BLaER1 treated with 17β-estradiol and CSF1 and Interleukin-3, amounts not matched to agents 10 nM and 100 nM (cell line): ENCODE measurements around the gene C2orf66.

Experiments
- H3K27ac ChIP-seq, 11 experiments: shearing (Covaris generic); formaldehyde crosslinking; 2 replicates each; pipeline ENCODE4 v1.8.1; 2022
- H3K27me3 ChIP-seq, 11 experiments: shearing (Covaris generic); formaldehyde crosslinking; 2 replicates each; pipeline ENCODE4 v1.8.1; 2022
- H3K36me3 ChIP-seq, 11 experiments: shearing (Covaris generic); formaldehyde crosslinking; 2 replicates each; pipeline ENCODE4 v1.8.1; 2022
- H3K4me1 ChIP-seq, 10 experiments: shearing (Covaris generic); formaldehyde crosslinking; 2 replicates each; pipeline ENCODE4 v1.8.1; 2022
- H3K4me2 ChIP-seq, 11 experiments: shearing (Covaris generic); formaldehyde crosslinking; 2 replicates each; pipeline ENCODE4 v1.8.1; 2022
- H3K4me3 ChIP-seq, 10 experiments: shearing (Covaris generic); formaldehyde crosslinking; 2 replicates each; pipeline ENCODE4 v1.8.1; 2022
- H3K9ac ChIP-seq, 11 experiments: shearing (Covaris generic); formaldehyde crosslinking; 2 replicates each; pipeline ENCODE4 v1.8.1; 2022
- H3K9me3 ChIP-seq, 11 experiments: shearing (Covaris generic); formaldehyde crosslinking; replicated peaks in 1 of 11; 2 replicates each; pipeline ENCODE4 v1.8.1; 2022
- H4K20me1 ChIP-seq, 11 experiments: shearing (Covaris generic); formaldehyde crosslinking; 2 replicates each; pipeline ENCODE4 v1.8.1; 2022
- Cebpa-rat ChIP-seq, 11 experiments: shearing (Covaris generic); IDR thresholded peaks; 2 replicates each; pipeline ENCODE4 v1.8.1; 2022

C2orf66 gene

DNA sequence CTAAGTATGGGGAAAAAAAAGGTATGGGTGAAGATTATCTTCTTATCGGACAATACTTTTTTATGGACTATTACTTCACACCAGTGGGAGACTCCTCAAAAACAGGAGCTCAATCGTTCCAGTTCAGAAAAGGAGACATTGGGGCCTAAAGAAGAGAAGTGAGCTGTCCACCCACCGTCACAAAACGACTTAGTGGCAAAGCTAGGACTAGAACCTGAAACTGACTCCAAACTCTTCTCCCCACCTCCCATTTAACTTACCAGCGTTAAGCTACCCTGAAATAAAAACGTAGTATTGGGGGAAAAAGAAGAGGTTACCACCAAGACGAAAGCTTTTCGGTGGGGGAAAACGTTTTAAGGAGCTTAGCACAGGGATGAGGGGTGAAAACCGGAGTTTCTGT is 10.2 kb downstream of the C2orf66 start:
- Histone ChIP-seq H3K9ac (peak overlapping the region; percentile 67 to 83 (median 76)), H3K27me3 (no peaks in the 10 kb centered on the region), H3K36me3 (peaks cover 0 to 19% (median 7%) of the 10 kb centered on the region in 11 experiments; a peak in 11 of 22 replicates), H3K27ac (peak overlapping the region; percentile 21 to 80 (median 68); a peak in 21 of 22 replicates), H3K4me2 (peak overlapping the region; percentile 35 to 79 (median 61)), H3K4me3 (peak overlapping the region; percentile 53 to 74 (median 63)), H4K20me1 (no peaks in the 10 kb centered on the region), H3K9me3 (peaks cover 0 to 6% (median 0%) of the 10 kb centered on the region in 11 experiments; a peak in 1 of 22 replicates), H3K4me1 (peaks cover 0 to 7% (median 0%) of the 10 kb centered on the region in 10 experiments; a peak in 1 of 20 replicates)
- TF ChIP-seq Cebpa-rat (IDR thresholded peaks at IDR 0.05), result no peak

DNA sequence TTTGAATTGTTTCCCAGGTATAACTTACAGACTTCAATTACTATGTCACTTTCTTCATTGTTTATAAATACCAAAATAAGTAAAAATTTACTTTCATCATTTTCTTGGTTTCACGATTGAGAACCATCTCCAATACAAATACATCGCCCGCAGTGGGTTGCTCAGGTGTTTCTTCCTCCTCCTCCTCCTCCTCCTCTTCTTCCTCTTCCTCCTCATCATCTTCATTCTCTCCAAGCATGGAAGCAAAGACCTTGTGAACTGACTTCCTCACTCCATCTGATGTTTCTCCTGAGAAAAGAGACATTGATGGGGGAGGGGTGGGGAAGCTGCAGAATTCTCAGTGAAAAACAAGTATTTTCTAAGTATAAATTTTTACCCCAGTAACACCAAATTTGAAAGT is 16.3 kb downstream of the C2orf66 start:
- H3K9me3 ChIP-seq, result no peaks in the 10 kb centered on the region
- no peak overlapping the region for H3K9ac ChIP-seq
- H3K36me3 ChIP-seq, result peaks cover 8 to 71% (median 39%) of the 10 kb centered on the region in 11 experiments; a peak in 19 of 22 replicates
- no peak overlapping the region for H3K27ac ChIP-seq
- no peak overlapping the region for H3K4me2 ChIP-seq
- no peak overlapping the region for H3K4me3 ChIP-seq
- no peaks in the 10 kb centered on the region for H4K20me1 ChIP-seq
- no peak for TF ChIP-seq Cebpa-rat (IDR thresholded peaks at IDR 0.05)
- H3K4me1 ChIP-seq, result 0 out of 20 replicates have a peak, but pooled peaks cover 0 to 3% (median 0%) of the 10 kb centered on the region in 10 experiments
- no peaks in the 10 kb centered on the region for H3K27me3 ChIP-seq

DNA sequence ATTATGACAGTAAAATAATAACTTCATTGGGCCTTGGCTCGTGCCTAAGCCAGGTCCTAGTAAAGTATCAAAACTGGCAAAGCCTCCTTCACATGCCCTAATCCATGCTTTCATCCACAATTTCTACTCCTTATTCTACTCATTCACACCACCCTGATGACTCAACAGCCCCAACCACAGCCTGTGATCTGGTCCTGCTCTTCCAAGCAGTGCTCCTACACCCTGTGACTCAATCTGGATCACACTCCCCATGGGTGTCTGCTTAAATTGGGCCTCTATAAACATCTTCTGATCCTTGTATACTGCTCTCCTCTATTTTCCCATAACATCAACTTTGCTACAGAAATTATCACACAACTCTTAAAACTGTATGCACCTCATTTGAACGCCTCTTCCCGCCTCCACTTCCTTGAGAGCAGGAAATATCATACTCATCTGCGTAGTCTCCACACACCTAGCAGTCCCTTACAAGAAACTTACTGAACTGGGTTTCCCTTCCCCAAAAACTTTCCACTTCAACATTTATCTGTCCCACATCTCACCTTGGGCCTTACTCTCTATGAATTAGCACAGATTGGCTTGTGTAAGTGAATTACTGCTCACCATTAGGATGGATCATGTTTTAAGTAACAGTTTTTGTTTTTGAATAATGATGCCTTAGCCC is 25.6 kb downstream of the C2orf66 start:
- H3K4me1 ChIP-seq, result peaks cover 0 to 5% (median 0%) of the 10 kb centered on the region in 10 experiments; a peak in 1 of 20 replicates
- no peak for TF ChIP-seq Cebpa-rat (IDR thresholded peaks at IDR 0.05)
- no peak overlapping the region for H3K4me2 ChIP-seq
- H3K4me3 ChIP-seq, result no peak overlapping the region
- no peaks in the 10 kb centered on the region for H3K9me3 ChIP-seq
- no peaks in the 10 kb centered on the region for H3K27me3 ChIP-seq
- no peak overlapping the region for H3K9ac ChIP-seq
- peaks cover 31 to 79% (median 54%) of the 10 kb centered on the region in 11 experiments for H3K36me3 ChIP-seq
- no peak overlapping the region for H3K27ac ChIP-seq
- no peaks in the 10 kb centered on the region for H4K20me1 ChIP-seq

DNA sequence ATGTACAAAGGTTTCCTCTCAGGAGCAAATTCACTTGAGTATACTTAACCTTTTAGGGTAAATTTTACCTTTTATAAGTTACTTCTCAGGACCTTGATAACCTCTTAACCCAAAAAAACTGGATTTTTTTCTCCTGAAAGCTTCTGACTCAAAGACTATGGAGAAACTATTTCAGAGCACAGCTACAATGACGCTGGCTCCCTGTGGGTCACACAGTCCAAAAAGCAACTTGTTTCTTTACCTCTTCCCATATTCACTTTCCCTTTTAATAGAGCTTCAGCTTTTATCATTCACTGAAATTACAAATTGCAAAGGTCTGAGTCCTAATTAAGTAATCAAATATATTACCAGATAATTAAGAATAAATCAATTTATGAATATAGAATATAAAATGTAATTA is 42.1 kb downstream of the C2orf66 start:
- Histone ChIP-seq H3K27me3 (no peaks in the 10 kb centered on the region), H3K4me3 (no peak overlapping the region), H4K20me1 (no peaks in the 10 kb centered on the region), H3K4me2 (no peak overlapping the region), H3K36me3 (peaks cover 24 to 77% (median 49%) of the 10 kb centered on the region in 11 experiments; a peak in 21 of 22 replicates), H3K9me3 (no peaks in the 10 kb centered on the region), H3K4me1 (no peaks in the 10 kb centered on the region), H3K27ac (no peak overlapping the region), H3K9ac (no peak overlapping the region)
- TF ChIP-seq Cebpa-rat (IDR thresholded peaks at IDR 0.05), result no peak

DNA sequence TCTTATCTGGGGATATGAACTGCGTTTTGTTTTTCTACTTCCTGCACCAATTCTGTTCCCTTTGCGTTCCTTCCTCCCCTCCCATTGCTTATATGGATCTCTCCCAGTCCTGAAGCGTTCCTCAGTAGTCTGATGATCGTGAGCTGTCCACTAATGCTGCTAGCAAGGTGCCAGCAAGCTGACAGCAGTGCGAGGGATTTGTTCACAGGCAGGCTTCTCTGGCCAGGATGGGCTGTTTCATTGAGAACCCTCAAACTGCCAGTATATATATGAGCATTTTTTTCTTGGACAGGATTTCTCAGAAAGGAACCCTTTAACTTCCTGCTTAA is 49.8 kb downstream of the C2orf66 start:
- Histone ChIP-seq H4K20me1 (no peaks in the 10 kb centered on the region), H3K4me2 (no peak overlapping the region), H3K27me3 (no peaks in the 10 kb centered on the region), H3K4me3 (no peak overlapping the region), H3K9ac (no peak overlapping the region), H3K4me1 (no peaks in the 10 kb centered on the region), H3K36me3 (peaks cover 4 to 39% (median 20%) of the 10 kb centered on the region in 11 experiments; a peak in 19 of 22 replicates), H3K27ac (no peak overlapping the region), H3K9me3 (peaks cover 0 to under 1% (median 0%) of the 10 kb centered on the region in 11 experiments; a peak in 1 of 22 replicates)
- no peak for TF ChIP-seq Cebpa-rat (IDR thresholded peaks at IDR 0.05)

DNA sequence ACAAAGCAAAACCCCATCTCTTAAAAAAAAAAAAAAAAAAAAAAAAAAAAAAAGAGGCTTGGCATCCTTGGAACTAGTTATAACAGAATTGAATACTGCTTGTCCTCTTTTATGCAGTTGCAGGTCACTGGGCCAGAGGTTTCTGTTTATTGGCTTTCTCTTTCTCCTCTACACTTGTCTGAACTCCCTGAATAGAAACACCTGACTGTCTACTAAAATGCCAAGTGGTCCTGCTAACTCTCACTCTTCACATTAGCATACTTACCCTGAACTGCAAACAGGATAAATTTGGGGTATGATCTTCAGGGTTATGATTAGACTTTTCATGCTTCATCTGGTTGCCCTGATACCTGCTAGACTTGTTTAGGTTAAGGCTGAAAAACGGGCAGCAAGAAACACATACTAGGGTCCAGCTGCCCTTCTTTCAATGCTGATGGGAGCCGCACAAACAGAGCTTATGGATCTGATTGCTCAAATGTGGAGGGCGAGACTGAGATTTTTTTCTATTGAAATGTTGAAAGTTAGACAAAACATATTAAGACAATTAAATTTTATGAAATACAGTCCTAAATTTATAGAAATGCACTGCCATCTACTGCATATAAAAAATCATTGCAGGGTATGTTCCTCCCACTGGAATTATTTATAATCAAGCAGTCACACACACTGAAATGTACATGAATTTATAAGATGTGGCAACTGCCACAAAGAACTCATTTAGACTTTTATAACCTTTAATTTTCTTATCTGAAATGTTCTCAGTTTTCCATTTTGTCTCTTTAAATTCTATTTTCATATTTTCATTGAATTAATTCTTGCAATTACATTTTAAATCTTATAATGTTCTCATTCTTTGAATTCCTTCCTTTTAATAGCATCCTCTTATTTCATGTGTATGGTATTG is 50.4 kb downstream of the C2orf66 start:
- no peak for TF ChIP-seq Cebpa-rat (IDR thresholded peaks at IDR 0.05)
- Histone ChIP-seq H3K4me1 (no peaks in the 10 kb centered on the region), H3K27me3 (no peaks in the 10 kb centered on the region), H3K4me2 (no peak overlapping the region), H3K36me3 (peaks cover 0 to 33% (median 15%) of the 10 kb centered on the region in 11 experiments; a peak in 15 of 22 replicates), H3K27ac (no peak overlapping the region), H3K9me3 (peaks cover 0 to 6% (median 5%) of the 10 kb centered on the region in 11 experiments; a peak in 13 of 22 replicates), H3K4me3 (no peak overlapping the region), H4K20me1 (no peaks in the 10 kb centered on the region), H3K9ac (no peak overlapping the region)
